IMR-90 (cell line): ENCODE measurements around the gene SIN3B. TPM values are rescaled to one million over a fixed set of nuclear protein-coding genes. Genes with fewer than 3 reads are reported as not detected.
"Not testable (repeated sequence)": the region's sequence is repeated elsewhere in the genome, so short reads cannot be mapped to it uniquely, and the experiment has no call there.

ENCODE experiments used
- ATAC-seq: fragments of 200-7000 bp; cut with Tn5 transposase; 2 replicates; pipeline ENCODE4 v1.9.1; 2020; ENCODE audit warnings: low read depth, mild to moderate bottlenecking, moderate library complexity
- BruUV-seq: library from RNA; stranded (reverse); fragments of 400-500 nt; replicated peaks from 2 replicates; lab custom pipeline; 2021; lab: Mats Ljungman, UMichigan
- CTCF ChIA-PET: fragments of 300-600 bp; formaldehyde crosslinking; extraction: SDS; loops from one replicate; lab custom pipeline; 2021; ENCODE audit warnings: antibody characterized with exemption; lab: Yijun Ruan, JAX
- POLR2A ChIA-PET: fragments of 300-600 bp; sonication (Branson Sonifier 250); formaldehyde crosslinking; loops from one replicate; lab custom pipeline; 2022; ENCODE audit warnings: antibody characterized with exemption; ENCODE audit not compliant: unreplicated experiment; lab: Charles Lee
- DNase-seq: peaks from one replicate; pipeline ENCODE4 v3.0.0; 2013
- H2AFZ ChIP-seq: replicated peaks from 2 replicates; pipeline ENCODE3; 2013; ENCODE audit warnings: low read length, mild to moderate bottlenecking; ENCODE audit not compliant: poor library complexity
- H2AK5ac ChIP-seq: 2 replicates; pipeline ENCODE4 v1.6.1; 2013; ENCODE audit warnings: low read depth, low read length, inconsistent platforms
- H2AK9ac ChIP-seq: replicated peaks from 2 replicates; pipeline ENCODE3; 2013; ENCODE audit warnings: mild to moderate bottlenecking, low read depth, low read length, moderate library complexity; ENCODE audit not compliant: poor library complexity
- H2BK120ac ChIP-seq: 2 replicates; pipeline ENCODE4 v1.6.1; 2013; ENCODE audit warnings: low read depth, low read length, inconsistent platforms
- H2BK15ac ChIP-seq: 3 replicates; pipeline ENCODE4 v1.6.1; 2013; ENCODE audit warnings: low read depth, low read length, inconsistent platforms
- H2BK20ac ChIP-seq: 2 replicates; pipeline ENCODE4 v1.6.1; 2013; ENCODE audit warnings: low read depth, mild to moderate bottlenecking, inconsistent platforms, low read length, moderate library complexity
- H2BK5ac ChIP-seq: 2 replicates; pipeline ENCODE4 v1.6.1; 2013; ENCODE audit warnings: mild to moderate bottlenecking, low read depth, low read length, inconsistent platforms; ENCODE audit not compliant: poor library complexity, severe bottlenecking
- H3K14ac ChIP-seq: replicated peaks from 2 replicates; pipeline ENCODE4 v1.6.1; 2013; ENCODE audit warnings: low read depth, low read length, inconsistent platforms
- H3K18ac ChIP-seq: 2 replicates; pipeline ENCODE4 v1.6.1; 2013; ENCODE audit warnings: low read depth, low read length, control low read depth
- H3K23ac ChIP-seq: 2 replicates; pipeline ENCODE4 v1.6.1; 2013; ENCODE audit warnings: low read depth, low read length, inconsistent platforms
- H3K27ac ChIP-seq: 2 replicates; pipeline ENCODE4 v1.5.1; 2013; ENCODE audit warnings: mild to moderate bottlenecking, control low read depth, low read length; ENCODE audit not compliant: insufficient read depth
- H3K27me3 ChIP-seq: 2 replicates; pipeline ENCODE4 v1.6.1; 2013; ENCODE audit warnings: low read length; ENCODE audit not compliant: control insufficient read depth, insufficient read depth
- H3K36me3 ChIP-seq: 2 replicates; pipeline ENCODE4 v1.6.1; 2013; ENCODE audit warnings: low read length, mixed read lengths; ENCODE audit not compliant: control insufficient read depth, insufficient read depth
- H3K4ac ChIP-seq: 2 replicates; pipeline ENCODE4 v1.6.1; 2013; ENCODE audit warnings: low read depth, low read length, inconsistent platforms
- H3K4me1 ChIP-seq: 2 replicates; pipeline ENCODE4 v1.6.1; 2013; ENCODE audit warnings: low read length, mixed read lengths; ENCODE audit not compliant: control insufficient read depth, insufficient read depth
- H3K4me2 ChIP-seq: 2 replicates; pipeline ENCODE4 v1.6.1; 2013; ENCODE audit warnings: low read depth, mild to moderate bottlenecking, control low read depth, low read length, moderate library complexity
- H3K4me3 ChIP-seq: 2 replicates; pipeline ENCODE4 v1.5.1; 2013; ENCODE audit warnings: low read depth, mild to moderate bottlenecking, control low read depth, low read length, moderate library complexity; ENCODE audit not compliant: insufficient read depth
- H3K56ac ChIP-seq: 2 replicates; pipeline ENCODE4 v1.6.1; 2013; ENCODE audit warnings: low read length, inconsistent platforms; ENCODE audit not compliant: insufficient read depth; ENCODE audit errors: extremely low read depth
- H3K79me1 ChIP-seq, 2 experiments: 2 replicates each; pipeline ENCODE4 v1.6.1; 2013; ENCODE audit warnings: low read length in 2 of 2, inconsistent platforms in 1 of 2, low read depth in 1 of 2
- H3K9ac ChIP-seq: 2 replicates; pipeline ENCODE4 v1.6.1; 2013; ENCODE audit warnings: low read depth, low read length, control low read depth
- H3K9me1 ChIP-seq: 2 replicates; pipeline ENCODE4 v1.6.1; 2013; ENCODE audit warnings: low read length, inconsistent platforms; ENCODE audit not compliant: insufficient read depth
- H3K9me3 ChIP-seq: 2 replicates; pipeline ENCODE4 v1.6.1; 2013; ENCODE audit warnings: low read length; ENCODE audit not compliant: control insufficient read depth, insufficient read depth
- H4K20me1 ChIP-seq: 2 replicates; pipeline ENCODE4 v1.6.1; 2013; ENCODE audit warnings: low read length, inconsistent platforms; ENCODE audit not compliant: insufficient read depth
- H4K5ac ChIP-seq: 2 replicates; pipeline ENCODE4 v1.6.1; 2013; ENCODE audit warnings: mild to moderate bottlenecking, low read depth, low read length, control low read depth
- H4K8ac ChIP-seq, 2 experiments: 2 replicates each; pipeline ENCODE4 v1.6.1; 2013; ENCODE audit warnings: low read depth in 2 of 2, low read length in 2 of 2, control low read depth in 1 of 2, inconsistent platforms in 1 of 2
- H4K91ac ChIP-seq: 2 replicates; pipeline ENCODE4 v1.6.1; 2013; ENCODE audit warnings: low read depth, low read length, inconsistent platforms; ENCODE audit not compliant: insufficient read depth
- BHLHE40 ChIP-seq: fragments of 150-350 bp; IDR thresholded peaks from 2 replicates; pipeline ENCODE4 v1.6.1; 2016; ENCODE audit warnings: mild to moderate bottlenecking, low read depth, low read length
- CEBPB ChIP-seq: IDR thresholded peaks from 2 replicates; pipeline ENCODE4 v1.6.1; 2012; ENCODE audit warnings: low read depth, low read length, improper control_type of control experiment
- MAFK ChIP-seq: IDR thresholded peaks from 2 replicates; pipeline ENCODE4 v1.6.1; 2012; ENCODE audit warnings: low read depth, low read length, improper control_type of control experiment
- POLR2A ChIP-seq: IDR thresholded peaks from 2 replicates; pipeline ENCODE4 v1.6.1; 2012; ENCODE audit warnings: mild to moderate bottlenecking, low read depth, low read length
- RAD21 ChIP-seq: IDR thresholded peaks from 2 replicates; pipeline ENCODE4 v1.6.1; 2012; ENCODE audit warnings: low read length, improper control_type of control experiment
- RCOR1 ChIP-seq: IDR thresholded peaks from 2 replicates; pipeline ENCODE4 v1.6.1; 2012; ENCODE audit warnings: mild to moderate bottlenecking, low read length, improper control_type of control experiment; ENCODE audit not compliant: insufficient replicate concordance
- WGBS, 2 experiments: methylation state at CpG; one replicate each; pipeline versions ENCODE4 v1.1.5 to v1.1.7; 2013; ENCODE audit warnings: missing lambda C conversion rate in 2 of 2; ENCODE audit not compliant: insufficient read length in 1 of 2; ENCODE audit errors: extremely low coverage in 2 of 2; 5-methylcytosine and 5-hydroxymethylcytosine counted together
- dilution Hi-C: fragments of 300-500 bp; cut with HindIII; formaldehyde crosslinking; loops from one replicate; pipeline ENCODE4 v1.14.3; 2018; ENCODE audit warnings: low sequenced_read_pairs; ENCODE audit not compliant: unreplicated experiment
- in situ Hi-C: fragments of 300-500 bp; cut with MboI; formaldehyde crosslinking; loops from 3 replicates; pipeline ENCODE4 v1.14.3; 2019; ENCODE audit warnings: low sequenced_read_pairs, inconsistent platforms, mixed read lengths
- intact Hi-C: fragments of 100-400 bp; cut with micrococcal nuclease; formaldehyde crosslinking; loops from 2 replicates; pipeline ENCODE4 v1.10.0; 2022
- polyA plus RNA-seq, 3 experiments: library from polyadenylated mRNA; depleted of rRNA; stranded (reverse); fragments of >200 nt; gene quantifications; 2 replicates each; pipeline ENCODE4 v1.2.3, GENCODE V29; 2012; ENCODE audit warnings: low replicate concordance in 1 of 3
- total RNA-seq: library from RNA; depleted of rRNA; stranded (reverse); fragments of >200 nt; gene quantifications from 2 replicates; pipeline ENCODE4 v1.2.3, GENCODE V29; 2012
- TF ChIP-seq, protein P1 (sequence below): fragments of 150-350 bp; IDR thresholded peaks from 2 replicates; pipeline ENCODE4 v1.6.1; 2016; ENCODE audit warnings: low read depth, mild to moderate bottlenecking, low read length, moderate library complexity, borderline replicate concordance

SIN3B gene
- total and polyA plus RNA-seq, 2 of the 4 experiments (the other 2 are of a cell fraction) = 7.9 to 40.0 TPM

DNA sequence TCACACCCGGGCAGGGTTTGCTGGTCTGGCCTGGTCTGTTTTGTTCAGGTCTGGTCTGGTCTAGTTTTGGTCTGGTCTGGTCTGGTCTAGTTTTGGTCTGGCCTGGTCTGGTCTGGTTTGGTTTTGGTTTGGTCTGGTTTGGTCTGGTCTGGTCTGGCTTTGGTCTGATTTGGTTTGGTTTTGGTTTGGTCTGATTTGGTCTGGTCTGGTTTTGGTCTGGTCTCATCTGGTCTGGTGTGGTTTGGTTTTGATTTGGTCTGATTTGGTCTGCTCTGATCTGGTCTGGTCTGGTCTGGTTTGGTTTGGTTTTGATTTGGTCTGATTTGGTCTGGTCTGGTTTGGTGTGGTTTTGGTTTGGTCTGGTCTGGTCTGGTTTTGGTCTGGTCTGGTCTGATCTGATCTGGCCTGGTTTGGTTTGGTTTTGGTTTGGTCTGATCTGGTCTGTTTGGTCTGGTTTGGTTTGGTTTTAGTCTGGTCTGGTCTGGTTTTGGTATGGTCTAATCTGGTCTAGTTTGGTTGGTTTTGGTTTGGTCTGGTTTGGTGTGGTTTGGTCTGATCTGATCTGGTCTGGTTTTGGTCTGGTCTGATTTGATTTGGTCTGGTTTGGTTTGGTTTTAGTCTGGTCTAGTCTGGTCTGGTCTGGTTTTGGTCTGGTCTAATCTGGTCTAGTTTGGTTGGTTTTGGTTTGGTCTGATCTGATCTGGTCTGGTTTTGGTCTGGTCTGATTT lies 45.2 kb downstream of the SIN3B start:
- in situ Hi-C loops (no loop called here), intact Hi-C loops (no loop called here), dilution Hi-C loops (no loop called here)
- H2AK5ac ChIP-seq = no peak overlapping the region
- no peak overlapping the region for H3K4ac ChIP-seq
- ATAC-seq (no peak), DNase-seq (no peak)
- H2BK15ac ChIP-seq = no peak overlapping the region
- H3K23ac ChIP-seq = no peak overlapping the region
- H2BK120ac ChIP-seq = no peak overlapping the region
- H3K27ac ChIP-seq = no peak overlapping the region
- H2BK20ac ChIP-seq = no peak overlapping the region
- no peak overlapping the region for H3K18ac ChIP-seq
- H3K79me1 ChIP-seq = peaks cover 25 to 33% of the 10 kb centered on the region in 2 experiments
- no peak overlapping the region for H3K4me3 ChIP-seq
- ChIA-PET CTCF (no interaction called here), POLR2A (no interaction called here)
- H4K8ac ChIP-seq = no peak overlapping the region
- no peak overlapping the region for H3K4me2 ChIP-seq
- H3K9me1 ChIP-seq = 0 out of 2 replicates have a peak, but pooled peaks cover 5% of the 10 kb centered on the region
- no peak overlapping the region for H2BK5ac ChIP-seq
- H3K4me1 ChIP-seq = no peaks in the 10 kb centered on the region
- no peak overlapping the region for H4K91ac ChIP-seq
- no peak overlapping the region for H3K9ac ChIP-seq
- TF ChIP-seq CEBPB (no peak), MAFK (no peak), BHLHE40 (no peak), RAD21 (no peak), RCOR1 (no peak), POLR2A (no peak)
- TF ChIP-seq, protein P1, sequence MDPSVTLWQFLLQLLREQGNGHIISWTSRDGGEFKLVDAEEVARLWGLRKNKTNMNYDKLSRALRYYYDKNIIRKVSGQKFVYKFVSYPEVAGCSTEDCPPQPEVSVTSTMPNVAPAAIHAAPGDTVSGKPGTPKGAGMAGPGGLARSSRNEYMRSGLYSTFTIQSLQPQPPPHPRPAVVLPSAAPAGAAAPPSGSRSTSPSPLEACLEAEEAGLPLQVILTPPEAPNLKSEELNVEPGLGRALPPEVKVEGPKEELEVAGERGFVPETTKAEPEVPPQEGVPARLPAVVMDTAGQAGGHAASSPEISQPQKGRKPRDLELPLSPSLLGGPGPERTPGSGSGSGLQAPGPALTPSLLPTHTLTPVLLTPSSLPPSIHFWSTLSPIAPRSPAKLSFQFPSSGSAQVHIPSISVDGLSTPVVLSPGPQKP = no peak
- 100% methylated on average over 1 of the region's 1 CpG; no CpG with 5 or more reads in 1 of the 2 experiments for WGBS, 2 experiments
- peaks cover 75% of the 10 kb centered on the region for H3K36me3 ChIP-seq
- no TSS peak for BruUV-seq
- no peaks in the 10 kb centered on the region for H3K27me3 ChIP-seq
- H2AFZ ChIP-seq = no peak overlapping the region
- no peak overlapping the region; the same call in 1 of the 2 replicates for H3K14ac ChIP-seq
- no peak overlapping the region for H4K5ac ChIP-seq
- peaks cover 29% of the 10 kb centered on the region for H4K20me1 ChIP-seq
- H2AK9ac ChIP-seq = no peak overlapping the region
- no peak overlapping the region for H3K56ac ChIP-seq
- no peaks in the 10 kb centered on the region for H3K9me3 ChIP-seq

DNA sequence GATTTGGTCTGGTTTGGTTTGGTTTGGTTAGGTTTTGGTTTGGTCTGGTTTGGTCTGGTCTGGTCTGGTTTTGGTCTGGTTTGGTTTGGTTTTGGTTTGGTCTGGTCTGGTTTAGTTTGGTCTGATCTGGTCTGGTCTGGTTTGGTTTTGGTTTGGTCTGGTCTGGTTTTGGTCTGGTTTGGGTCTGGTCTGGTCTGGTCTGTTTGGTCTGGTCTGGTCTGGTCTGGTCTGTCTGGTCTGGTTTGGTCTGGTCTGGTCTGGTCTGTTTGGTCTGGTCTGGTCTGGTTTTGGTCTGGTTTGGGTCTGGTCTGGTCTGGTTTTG lies 45.7 kb downstream of the SIN3B start:
- H3K14ac ChIP-seq, H3K9me1 ChIP-seq, H3K4me2 ChIP-seq, H2AFZ ChIP-seq, H2BK20ac ChIP-seq, in situ Hi-C loops, H3K56ac ChIP-seq, H3K27me3 ChIP-seq, H3K23ac ChIP-seq, H3K9me3 ChIP-seq, H2BK5ac ChIP-seq, dilution Hi-C loops, POLR2A ChIA-PET, BruUV-seq, H3K9ac ChIP-seq, intact Hi-C loops, H3K4ac ChIP-seq, H4K91ac ChIP-seq, ATAC-seq, H3K27ac ChIP-seq, H2AK5ac ChIP-seq, CTCF ChIA-PET, H3K4me3 ChIP-seq, H4K8ac ChIP-seq, H4K5ac ChIP-seq, DNase-seq, H3K4me1 ChIP-seq, H2BK120ac ChIP-seq, H2BK15ac ChIP-seq, H2AK9ac ChIP-seq, H3K18ac ChIP-seq: not testable (repeated sequence)
- peaks cover 25 to 33% of the 10 kb centered on the region in 2 experiments for H3K79me1 ChIP-seq
- H3K36me3 ChIP-seq = peaks cover 76% of the 10 kb centered on the region
- H4K20me1 ChIP-seq = peaks cover 29% of the 10 kb centered on the region
